Measurements from ENCODE around the gene MS4A12. TPM values are rescaled to one million over a fixed set of nuclear protein-coding genes. Genes with fewer than 3 reads are reported as not detected.
"Not testable (repeated sequence)": the region's sequence is repeated elsewhere in the genome, so short reads cannot be mapped to it uniquely, and the experiment has no call there.

MS4A12 gene
- total RNA-seq, 1 experiment from 2014 or later: not detected

DNA sequence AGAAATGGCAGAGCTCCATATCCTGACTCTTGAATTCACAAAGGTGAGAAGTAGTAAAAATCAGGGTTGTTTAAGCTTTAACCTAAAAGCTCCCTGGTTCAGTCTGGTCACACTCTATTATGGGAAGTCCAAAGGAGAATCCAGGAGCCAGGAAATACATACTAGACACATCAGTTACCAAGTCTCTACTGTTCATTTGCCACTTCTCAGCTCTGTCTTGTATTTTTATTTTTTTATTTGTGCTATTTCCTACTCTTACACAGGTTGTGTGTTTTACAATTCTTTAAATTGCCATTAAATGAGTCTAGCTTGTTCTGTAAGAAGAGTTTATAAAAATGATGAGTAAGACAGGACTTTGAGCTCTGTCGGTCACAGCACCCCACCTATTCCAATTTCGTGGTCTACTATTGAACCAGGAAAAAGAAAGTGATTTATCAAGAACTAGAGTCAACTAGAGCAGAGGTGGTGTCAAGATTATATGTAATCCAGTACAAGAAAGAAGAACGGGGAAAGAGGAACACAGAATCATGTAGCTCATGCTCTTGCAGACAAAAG, 9.7 kb downstream of the MS4A12 start:
- in situ Hi-C loops (cut with HindIII; ENCODE audit: low pct_unique_long_range_greater_than_20kb, low sequenced_read_pairs): no loop called here
- ATAC-seq (no peak), DNase-seq (ENCODE audit: low read depth, low spot score) (no peak)
- H3K36me3 ChIP-seq (ENCODE audit: control insufficient read depth, insufficient read depth, low read length): no peaks in the 10 kb centered on the region
- POLR2A ChIA-PET: interaction anchor here (0.7 kb wide), 1 partner anchor 93 kb away, joined by 3 read pairs; no protein-coding TSS in a partner anchor
- no peak overlapping the region for H3K27ac ChIP-seq (ENCODE audit: low read length)
- no peaks in the 10 kb centered on the region for H3K4me1 ChIP-seq (ENCODE audit: control insufficient read depth, insufficient read depth, low read length)
- no peaks in the 10 kb centered on the region for H3K9me3 ChIP-seq (ENCODE audit: control insufficient read depth, insufficient read depth, low read depth, low read length)
- no TSS peak for BruUV-seq (replicated peaks)
- no peak for TF ChIP-seq POLR2AphosphoS5 (IDR thresholded peaks at IDR 0.05; ENCODE audit: low read depth, low read length)
- TF ChIP-seq, protein P1, sequence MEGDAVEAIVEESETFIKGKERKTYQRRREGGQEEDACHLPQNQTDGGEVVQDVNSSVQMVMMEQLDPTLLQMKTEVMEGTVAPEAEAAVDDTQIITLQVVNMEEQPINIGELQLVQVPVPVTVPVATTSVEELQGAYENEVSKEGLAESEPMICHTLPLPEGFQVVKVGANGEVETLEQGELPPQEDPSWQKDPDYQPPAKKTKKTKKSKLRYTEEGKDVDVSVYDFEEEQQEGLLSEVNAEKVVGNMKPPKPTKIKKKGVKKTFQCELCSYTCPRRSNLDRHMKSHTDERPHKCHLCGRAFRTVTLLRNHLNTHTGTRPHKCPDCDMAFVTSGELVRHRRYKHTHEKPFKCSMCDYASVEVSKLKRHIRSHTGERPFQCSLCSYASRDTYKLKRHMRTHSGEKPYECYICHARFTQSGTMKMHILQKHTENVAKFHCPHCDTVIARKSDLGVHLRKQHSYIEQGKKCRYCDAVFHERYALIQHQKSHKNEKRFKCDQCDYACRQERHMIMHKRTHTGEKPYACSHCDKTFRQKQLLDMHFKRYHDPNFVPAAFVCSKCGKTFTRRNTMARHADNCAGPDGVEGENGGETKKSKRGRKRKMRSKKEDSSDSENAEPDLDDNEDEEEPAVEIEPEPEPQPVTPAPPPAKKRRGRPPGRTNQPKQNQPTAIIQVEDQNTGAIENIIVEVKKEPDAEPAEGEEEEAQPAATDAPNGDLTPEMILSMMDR (IDR thresholded peaks at IDR 0.05): no peak
- TF ChIP-seq SIN3A (IDR thresholded peaks at IDR 0.05; ENCODE audit: borderline replicate concordance, insufficient read depth, low read depth, low read length): no peak
- TF ChIP-seq REST (IDR thresholded peaks at IDR 0.05; ENCODE audit: insufficient read depth in 1 of 2, low read depth in 2 of 2, low read length in 1 of 2): no peak
- TF ChIP-seq TCF7L2 (IDR thresholded peaks at IDR 0.05; ENCODE audit: low read depth, low read length): no peak
- no peaks in the 10 kb centered on the region for H3K27me3 ChIP-seq (ENCODE audit: control insufficient read depth, insufficient read depth, low read length)
- intact Hi-C loops (cut with micrococcal nuclease; ENCODE audit: unreplicated experiment): no loop called here
- CTCF ChIA-PET: no interaction called here
- H3K4me3 ChIP-seq (ENCODE audit: low read depth in 2 of 2, low read length in 2 of 2): no peak overlapping the region

- Histone ChIP-seq H3K27ac (ENCODE audit: low read length) (no peak overlapping the region), H3K36me3 (ENCODE audit: control insufficient read depth, insufficient read depth, low read length) (no peaks in the 10 kb centered on the region), H3K4me1 (ENCODE audit: control insufficient read depth, insufficient read depth, low read length) (no peaks in the 10 kb centered on the region), H3K9me3 (ENCODE audit: control insufficient read depth, insufficient read depth, low read depth, low read length) (no peaks in the 10 kb centered on the region), H3K4me3 (ENCODE audit: low read depth in 2 of 2, low read length in 2 of 2) (no peak overlapping the region), H3K27me3 (ENCODE audit: control insufficient read depth, insufficient read depth, low read length) (no peaks in the 10 kb centered on the region)
- BruUV-seq (replicated peaks): no TSS peak
- TF ChIP-seq, protein P1 (IDR thresholded peaks at IDR 0.05): no peak
- TF ChIP-seq TCF7L2 (IDR thresholded peaks at IDR 0.05; ENCODE audit: low read depth, low read length) (no peak), SIN3A (IDR thresholded peaks at IDR 0.05; ENCODE audit: borderline replicate concordance, insufficient read depth, low read depth, low read length) (no peak), REST (IDR thresholded peaks at IDR 0.05; ENCODE audit: insufficient read depth in 1 of 2, low read depth in 2 of 2, low read length in 1 of 2) (no peak), POLR2AphosphoS5 (IDR thresholded peaks at IDR 0.05; ENCODE audit: low read depth, low read length) (no peak)
- DNase-seq (ENCODE audit: low read depth, low spot score): no peak
- no peak for ATAC-seq
- POLR2A ChIA-PET: no interaction called here
- intact Hi-C loops (cut with micrococcal nuclease; ENCODE audit: unreplicated experiment) (no loop called here), in situ Hi-C loops (cut with HindIII; ENCODE audit: low pct_unique_long_range_greater_than_20kb, low sequenced_read_pairs) (no loop called here)
- CTCF ChIA-PET: no interaction called here
These were observed 11.8 kb downstream of the MS4A12 start for GRCh38 chr11:60504219-60504905.

DNA sequence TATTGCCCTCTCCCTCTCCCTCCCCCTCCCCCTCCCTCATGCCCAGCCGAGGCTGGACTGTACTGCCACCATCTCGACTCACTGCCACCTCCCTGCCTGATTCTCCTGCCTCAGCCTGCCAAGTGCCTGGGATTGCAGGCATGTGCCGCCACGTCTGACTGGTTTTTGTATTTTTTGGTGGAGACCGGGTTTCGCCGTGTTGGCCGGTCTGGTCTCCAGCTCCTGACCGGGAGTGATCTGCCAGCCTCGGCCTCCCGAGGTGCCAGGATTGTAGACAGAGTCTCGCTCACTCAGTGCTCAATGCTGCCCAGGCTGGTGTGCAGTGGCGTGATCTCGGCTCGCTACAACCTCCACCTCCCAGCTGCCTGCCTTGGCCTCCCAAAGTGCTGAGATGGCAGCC, 17.0 kb downstream of the MS4A12 start:
- H3K4me3 ChIP-seq (ENCODE audit: low read depth in 2 of 2, low read length in 2 of 2); H3K27me3 ChIP-seq (ENCODE audit: control insufficient read depth, insufficient read depth, low read length); H3K9me3 ChIP-seq (ENCODE audit: control insufficient read depth, insufficient read depth, low read depth, low read length); H3K4me1 ChIP-seq (ENCODE audit: control insufficient read depth, insufficient read depth, low read length); ATAC-seq; BruUV-seq (replicated peaks); in situ Hi-C loops (cut with HindIII; ENCODE audit: low pct_unique_long_range_greater_than_20kb, low sequenced_read_pairs); DNase-seq (ENCODE audit: low read depth, low spot score); CTCF ChIA-PET; H3K27ac ChIP-seq (ENCODE audit: low read length); intact Hi-C loops (cut with micrococcal nuclease; ENCODE audit: unreplicated experiment); H3K36me3 ChIP-seq (ENCODE audit: control insufficient read depth, insufficient read depth, low read length); POLR2A ChIA-PET: not testable (repeated sequence)

All from Panc1 (cell line).